ENCODE data around the gene KCNJ13.

DNA sequence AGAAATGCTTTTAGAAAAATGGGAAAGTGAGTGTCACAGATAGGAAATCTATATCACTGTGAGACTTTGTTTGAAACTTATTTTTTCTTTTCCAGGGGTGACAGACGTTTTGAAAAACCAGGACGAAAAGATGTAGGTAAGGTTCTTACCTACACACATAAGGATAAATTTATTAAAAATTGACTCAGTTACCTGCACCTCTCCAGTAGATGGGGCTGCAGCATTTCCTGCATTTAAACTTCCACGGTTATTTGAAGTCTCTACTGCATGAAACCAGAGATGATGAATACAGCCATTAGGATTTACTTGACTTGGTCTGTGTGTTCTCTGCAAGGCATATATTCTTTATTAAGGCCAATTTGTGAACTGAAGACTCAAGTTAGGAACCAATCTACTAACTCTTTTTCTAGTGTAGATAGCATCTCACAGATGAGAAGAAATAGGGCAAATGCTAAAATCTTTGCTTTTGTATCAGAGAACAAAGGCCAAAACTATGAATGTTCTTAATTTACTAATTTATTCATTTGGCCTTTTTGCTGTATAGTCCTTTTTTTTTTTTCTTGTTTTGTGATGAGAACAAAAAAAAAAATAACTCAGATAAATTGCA, 15.0 kb downstream of the KCNJ13 start:
- TF ChIP-seq, protein P1, sequence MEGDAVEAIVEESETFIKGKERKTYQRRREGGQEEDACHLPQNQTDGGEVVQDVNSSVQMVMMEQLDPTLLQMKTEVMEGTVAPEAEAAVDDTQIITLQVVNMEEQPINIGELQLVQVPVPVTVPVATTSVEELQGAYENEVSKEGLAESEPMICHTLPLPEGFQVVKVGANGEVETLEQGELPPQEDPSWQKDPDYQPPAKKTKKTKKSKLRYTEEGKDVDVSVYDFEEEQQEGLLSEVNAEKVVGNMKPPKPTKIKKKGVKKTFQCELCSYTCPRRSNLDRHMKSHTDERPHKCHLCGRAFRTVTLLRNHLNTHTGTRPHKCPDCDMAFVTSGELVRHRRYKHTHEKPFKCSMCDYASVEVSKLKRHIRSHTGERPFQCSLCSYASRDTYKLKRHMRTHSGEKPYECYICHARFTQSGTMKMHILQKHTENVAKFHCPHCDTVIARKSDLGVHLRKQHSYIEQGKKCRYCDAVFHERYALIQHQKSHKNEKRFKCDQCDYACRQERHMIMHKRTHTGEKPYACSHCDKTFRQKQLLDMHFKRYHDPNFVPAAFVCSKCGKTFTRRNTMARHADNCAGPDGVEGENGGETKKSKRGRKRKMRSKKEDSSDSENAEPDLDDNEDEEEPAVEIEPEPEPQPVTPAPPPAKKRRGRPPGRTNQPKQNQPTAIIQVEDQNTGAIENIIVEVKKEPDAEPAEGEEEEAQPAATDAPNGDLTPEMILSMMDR (IDR thresholded peaks at IDR 0.05; ENCODE audit: low read length), result peak; percentile 75
- TF ChIP-seq EZH2 (IDR thresholded peaks at IDR 0.05; ENCODE audit: borderline replicate concordance, low read length), result no peak
